MM.1S (cell line): ENCODE measurements around the gene UQCRQ.

Experiments
- CTCF ChIP-seq: fragments of 300-600 bp; sonication (generic); IDR thresholded peaks from 2 replicates; pipeline ENCODE4 v1.5.1; 2016; ENCODE audit warnings: antibody characterized with exemption, low read length, mixed read lengths
- EZH2 ChIP-seq: fragments of 300-600 bp; sonication (generic); optimal IDR thresholded peaks from 2 replicates; pipeline ENCODE3; 2017; ENCODE audit warnings: low read depth, mild to moderate bottlenecking, antibody characterized with exemption, low read length, mixed read lengths

- no peak for TF ChIP-seq CTCF
- no peak for TF ChIP-seq EZH2
These were observed 32.4 kb upstream of the UQCRQ start for GRCh38 chr5:132834057-132834456.
